GM23248 (cell line): ENCODE data around the gene IRF6. TPM values are rescaled to one million over a fixed set of nuclear protein-coding genes. Genes with fewer than 3 reads are reported as not detected.

Experiments used
- DNase-seq: peaks from one replicate; pipeline ENCODE4 v3.0.0-alpha.2; 2015
- H2AFZ ChIP-seq: fragments of 200-600 bp; sonication (generic); 2 replicates; pipeline ENCODE4 v1.6.1; 2016; ENCODE audit warnings: antibody characterized with exemption
- H3F3A ChIP-seq: fragments of 200-600 bp; sonication (generic); 2 replicates; pipeline ENCODE4 v1.6.1; 2016; ENCODE audit warnings: mild to moderate bottlenecking, antibody characterized with exemption, mixed run types; ENCODE audit not compliant: insufficient read depth
- H3K27ac ChIP-seq: fragments of 200-600 bp; sonication (generic); 2 replicates; pipeline ENCODE4 v1.5.1; 2016; ENCODE audit warnings: mild to moderate bottlenecking
- H3K27me3 ChIP-seq: fragments of 200-600 bp; sonication (generic); replicated peaks from 2 replicates; pipeline ENCODE4 v1.6.1; 2016; ENCODE audit warnings: mild to moderate bottlenecking; ENCODE audit not compliant: insufficient read depth
- H3K36me3 ChIP-seq: fragments of 200-600 bp; sonication (generic); 2 replicates; pipeline ENCODE4 v1.6.1; 2016; ENCODE audit warnings: low read depth, mild to moderate bottlenecking
- H3K4me1 ChIP-seq: fragments of 200-600 bp; sonication (generic); 2 replicates; pipeline ENCODE4 v1.6.1; 2016; ENCODE audit warnings: mild to moderate bottlenecking; ENCODE audit not compliant: insufficient read depth
- H3K4me2 ChIP-seq: fragments of 200-600 bp; sonication (generic); one replicate; pipeline ENCODE4 v1.6.1; 2016; ENCODE audit warnings: mild to moderate bottlenecking; ENCODE audit not compliant: unreplicated experiment
- H3K4me3 ChIP-seq: fragments of 200-600 bp; sonication (generic); 2 replicates; pipeline ENCODE4 v1.5.1; 2016; ENCODE audit warnings: mild to moderate bottlenecking
- H3K79me2 ChIP-seq: fragments of 200-600 bp; sonication (generic); 2 replicates; pipeline ENCODE4 v1.6.1; 2016; ENCODE audit warnings: mild to moderate bottlenecking; ENCODE audit not compliant: insufficient read depth
- H3K9ac ChIP-seq: fragments of 200-600 bp; sonication (generic); 2 replicates; pipeline ENCODE4 v1.6.1; 2016; ENCODE audit warnings: mild to moderate bottlenecking
- H3K9me2 ChIP-seq: fragments of 200-600 bp; sonication (generic); 2 replicates; pipeline ENCODE4 v1.6.1; 2016; ENCODE audit warnings: mixed run types, mild to moderate bottlenecking, moderate library complexity; ENCODE audit not compliant: insufficient read depth
- H3K9me3 ChIP-seq: fragments of 200-600 bp; sonication (generic); one replicate; pipeline ENCODE4 v1.6.1; 2017; ENCODE audit warnings: low read depth
- H4K20me1 ChIP-seq: fragments of 200-600 bp; sonication (generic); 2 replicates; pipeline ENCODE4 v1.6.0; 2016; ENCODE audit not compliant: insufficient read depth
- EZH2 ChIP-seq: fragments of 200-600 bp; sonication (generic); IDR thresholded peaks from 2 replicates; pipeline ENCODE4 v1.6.1; 2018; ENCODE audit warnings: antibody characterized with exemption, mild to moderate bottlenecking; ENCODE audit not compliant: insufficient read depth, poor library complexity, severe bottlenecking
- EZH2phosphoT487 ChIP-seq: fragments of 200-600 bp; sonication (generic); IDR thresholded peaks from 2 replicates; pipeline ENCODE4 v1.6.1; 2018; ENCODE audit warnings: antibody characterized with exemption, moderate library complexity, mild to moderate bottlenecking, low read depth; ENCODE audit not compliant: insufficient read depth
- whole genome bisulfite sequencing, 2 experiments: methylation state at CpG; one replicate each; pipeline ENCODE4 v1.1.6; 2015 to 2017; ENCODE audit warnings: low lambda C conversion rate in 2 of 2, low coverage in 1 of 2; ENCODE audit errors: missing lambda C conversion rate in 2 of 2; 5-methylcytosine and 5-hydroxymethylcytosine counted together
- in situ Hi-C: fragments of 300-500 bp; cut with MboI; formaldehyde crosslinking; loops from 2 replicates; pipeline ENCODE4 v1.15.0; 2020
- polyA plus RNA-seq: library from polyadenylated mRNA; unstranded; fragments of >200 nt; fragmentation: Nextera tagmentation; extraction: Ambion mirVana; gene quantifications from 2 replicates; pipeline ENCODE4 v1.2.1, GENCODE V29; 2016
- total RNA-seq: library from RNA; depleted of rRNA; stranded (reverse); fragments of >200 nt; shearing (Covaris generic); gene quantifications from 2 replicates; pipeline ENCODE4 v1.2.3, GENCODE V29; 2014

IRF6 gene
- total and polyA plus RNA-seq, 2 experiments from 2014 or later, result 0.84 to 1.3 TPM

GRCh38 chr1:209780268-209780667, 25.7 kb downstream of the IRF6 start:
- H3F3A ChIP-seq, result no peaks in the 10 kb centered on the region
- in situ Hi-C loops, result no loop called here
- peaks cover 9% of the 10 kb centered on the region; the same call in 1 of the 2 replicates for H3K4me1 ChIP-seq
- no peak overlapping the region for H2AFZ ChIP-seq
- 89 to 90% methylated on average over 4 of the region's 4 CpGs for whole genome bisulfite sequencing, 2 experiments
- H3K4me3 ChIP-seq, result no peak overlapping the region
- no peaks in the 10 kb centered on the region for H3K36me3 ChIP-seq
- no peak for DNase-seq
- H3K27me3 ChIP-seq, result no peaks in the 10 kb centered on the region
- H4K20me1 ChIP-seq, result no peaks in the 10 kb centered on the region
- H3K9ac ChIP-seq, result no peak overlapping the region
- no peak for TF ChIP-seq EZH2phosphoT487
- no peak for TF ChIP-seq EZH2
- H3K4me2 ChIP-seq, result no peak overlapping the region
- H3K9me3 ChIP-seq, result no peaks in the 10 kb centered on the region
- 0 out of 2 replicates have a peak, but pooled peaks cover 1% of the 10 kb centered on the region for H3K9me2 ChIP-seq
- peaks cover 18% of the 10 kb centered on the region for H3K79me2 ChIP-seq
- no peak overlapping the region for H3K27ac ChIP-seq

- no peaks in the 10 kb centered on the region for H3K4me1 ChIP-seq
- H3K27ac ChIP-seq, result no peak overlapping the region
- H3K79me2 ChIP-seq, result peaks cover 8% of the 10 kb centered on the region
- 100% methylated on average over 1 of the region's 1 CpG for WGBS, 2 experiments
- no peak overlapping the region for H2AFZ ChIP-seq
- H4K20me1 ChIP-seq, result no peaks in the 10 kb centered on the region
- H3F3A ChIP-seq, result no peaks in the 10 kb centered on the region
- H3K36me3 ChIP-seq, result no peaks in the 10 kb centered on the region
- no peak overlapping the region for H3K9ac ChIP-seq
- no peak overlapping the region for H3K4me2 ChIP-seq
- no peak for DNase-seq
- no peaks in the 10 kb centered on the region for H3K9me3 ChIP-seq
- in situ Hi-C loops, result no loop called here
- H3K27me3 ChIP-seq, result no peaks in the 10 kb centered on the region
- no peak overlapping the region for H3K4me3 ChIP-seq
- H3K9me2 ChIP-seq, result no peaks in the 10 kb centered on the region
- no peak for TF ChIP-seq EZH2phosphoT487
- no peak for TF ChIP-seq EZH2
Observed at GRCh38 chr1:209778102-209778501, 27.8 kb downstream of the IRF6 start.

GRCh38 chr1:209777587-209777986, 28.4 kb downstream of the IRF6 start:
- Histone ChIP-seq H3K9me3 (no peaks in the 10 kb centered on the region), H4K20me1 (no peaks in the 10 kb centered on the region), H3K9ac (no peak overlapping the region), H3K27me3 (no peaks in the 10 kb centered on the region), H3K36me3 (no peaks in the 10 kb centered on the region), H3K4me2 (no peak overlapping the region), H3F3A (no peaks in the 10 kb centered on the region), H3K4me1 (no peaks in the 10 kb centered on the region), H3K79me2 (peaks cover 8% of the 10 kb centered on the region), H3K4me3 (no peak overlapping the region), H3K9me2 (no peaks in the 10 kb centered on the region), H2AFZ (no peak overlapping the region), H3K27ac (no peak overlapping the region)
- in situ Hi-C loops, result no loop called here
- DNase-seq, result no peak
- 67 to 86% methylated on average over 2 of the region's 2 CpGs for WGBS, 2 experiments
- no peak for TF ChIP-seq EZH2
- TF ChIP-seq EZH2phosphoT487, result no peak

- Histone ChIP-seq H2AFZ (no peak overlapping the region), H3K9me2 (no peaks in the 10 kb centered on the region), H3K27ac (no peak overlapping the region), H3K4me2 (no peak overlapping the region), H3K4me3 (no peak overlapping the region), H3K36me3 (no peaks in the 10 kb centered on the region), H3K27me3 (no peaks in the 10 kb centered on the region), H3F3A (no peaks in the 10 kb centered on the region), H3K9ac (no peak overlapping the region), H3K4me1 (no peaks in the 10 kb centered on the region), H3K79me2 (no peaks in the 10 kb centered on the region), H4K20me1 (no peaks in the 10 kb centered on the region), H3K9me3 (no peaks in the 10 kb centered on the region)
- TF ChIP-seq EZH2 (no peak), EZH2phosphoT487 (no peak)
- no peak for DNase-seq
- in situ Hi-C loops, result no loop called here
- WGBS, 2 experiments, result 3 to 4% methylated on average over 2 of the region's 2 CpGs
Observed at GRCh38 chr1:209775678-209776077, 30.3 kb downstream of the IRF6 start.

- no peak for DNase-seq
- Histone ChIP-seq H2AFZ (no peak overlapping the region), H3K4me1 (peaks cover 6% of the 10 kb centered on the region; the same call in 1 of the 2 replicates), H4K20me1 (no peaks in the 10 kb centered on the region), H3K36me3 (no peaks in the 10 kb centered on the region), H3K4me2 (no peak overlapping the region), H3K9me2 (no peaks in the 10 kb centered on the region), H3K9me3 (no peaks in the 10 kb centered on the region), H3K27me3 (no peaks in the 10 kb centered on the region), H3K79me2 (no peaks in the 10 kb centered on the region), H3K27ac (no peak overlapping the region), H3K9ac (no peak overlapping the region), H3K4me3 (no peak overlapping the region), H3F3A (0 out of 2 replicates have a peak, but pooled peaks cover 5% of the 10 kb centered on the region)
- in situ Hi-C loops, result no loop called here
- 67 to 86% methylated on average over 1 of the region's 1 CpG for WGBS, 2 experiments
- TF ChIP-seq EZH2 (no peak), EZH2phosphoT487 (no peak)
Observed at GRCh38 chr1:209774592-209774991, 31.4 kb downstream of the IRF6 start.
